Motor neuron (in vitro differentiated cells): Measurements from ENCODE around the gene TBX6. TPM values are rescaled to one million over a fixed set of nuclear protein-coding genes. Genes with fewer than 3 reads are reported as not detected.

Source experiments
- ATAC-seq, 8 experiments: fragments of 200-7000 bp; cut with Tn5 transposase; replicated peaks in 6 of 8; 2 replicates each; pipeline ENCODE4 v1.8.0; 2021; ENCODE audit warnings: mild to moderate bottlenecking in 8 of 8, moderate library complexity in 8 of 8
- H3K27ac ChIP-seq, 2 donors: fragments of 250-450 bp; sonication (Bioruptor Pico); 2 replicates each; pipeline ENCODE4 v1.9.0; 2021; ENCODE audit warnings: antibody characterized with exemption in 2 of 2, mild to moderate bottlenecking in 2 of 2, moderate library complexity in 1 of 2
- H3K4me1 ChIP-seq, 2 donors: fragments of 250-450 bp; sonication (Bioruptor Pico); replicated peaks in 1 of 2; 2 replicates each; pipeline ENCODE4 v1.6.1; 2021; ENCODE audit warnings: antibody characterized with exemption in 2 of 2, mild to moderate bottlenecking in 2 of 2, moderate library complexity in 1 of 2
- H3K4me3 ChIP-seq, 5 donors: fragments of 250-450 bp; sonication (Bioruptor Pico); 2 replicates each; pipeline ENCODE4 v1.9.0; 2021; ENCODE audit warnings: antibody characterized with exemption in 5 of 5, mild to moderate bottlenecking in 5 of 5, moderate library complexity in 4 of 5
- WGBS, 10 experiments: fragments of 450-650 bp; shearing (Covaris generic); methylation state at CpG; one replicate each; pipeline ENCODE4 v1.0.0; 2022; 5-methylcytosine and 5-hydroxymethylcytosine counted together
- in situ Hi-C, 9 experiments: fragments of 400-800 bp; cut with MboI; loops; one replicate each; pipeline ENCODE4 v1.15.0; 2021; ENCODE audit warnings: low sequenced_read_pairs in 9 of 9, low pct_unique_long_range_greater_than_20kb in 2 of 9; ENCODE audit not compliant: unreplicated experiment in 9 of 9
- total RNA-seq, 8 experiments: library from RNA; unstranded; fragments of 300-600 nt; gene quantifications; 2 replicates each; pipeline versions ENCODE4 v1.2.3 to v1.2.4, GENCODE V29; 2022

TBX6 gene
- total RNA-seq, 8 experiments from 2014 or later = 0.25 to 1.6 (median 0.63) TPM

DNA sequence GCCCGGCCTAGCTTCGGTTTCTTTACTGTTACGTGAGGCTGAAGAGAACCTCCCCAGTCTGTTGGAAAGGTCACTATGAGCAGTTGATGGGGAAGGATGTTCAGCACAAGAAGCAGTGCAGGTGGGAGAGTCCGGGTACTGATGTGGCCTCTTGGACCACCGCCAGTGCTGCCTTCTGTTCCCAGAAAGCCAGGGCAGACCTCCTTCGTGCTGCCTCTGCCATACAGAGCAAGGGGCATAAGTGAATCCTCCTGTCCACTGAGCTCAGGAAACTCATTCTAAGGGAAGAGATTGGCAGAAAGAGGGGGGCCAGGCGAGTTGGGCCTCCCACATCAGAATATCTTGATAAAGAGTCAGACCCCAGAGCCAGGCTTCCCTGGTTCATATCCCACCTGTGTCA, 12.2 kb downstream of the TBX6 start:
- H3K4me1 ChIP-seq = peaks cover 12 to 13% of the 10 kb centered on the region in 2 donors
- WGBS, 10 experiments = 72 to 100% (median 97%) methylated on average over 1 to 5 of the region's 7 CpGs; no CpG with 5 or more reads in 4 of the 10 experiments
- H3K27ac ChIP-seq = no peak overlapping the region
- in situ Hi-C loops = loop anchor here in 2 of 9 experiments (25.0 kb wide), 2 partner anchors 333 to 558 kb away; partner anchors contain the start of gene ZNF771 (in 2 of the 2)
- ATAC-seq = no peak
- no peak overlapping the region for H3K4me3 ChIP-seq

DNA sequence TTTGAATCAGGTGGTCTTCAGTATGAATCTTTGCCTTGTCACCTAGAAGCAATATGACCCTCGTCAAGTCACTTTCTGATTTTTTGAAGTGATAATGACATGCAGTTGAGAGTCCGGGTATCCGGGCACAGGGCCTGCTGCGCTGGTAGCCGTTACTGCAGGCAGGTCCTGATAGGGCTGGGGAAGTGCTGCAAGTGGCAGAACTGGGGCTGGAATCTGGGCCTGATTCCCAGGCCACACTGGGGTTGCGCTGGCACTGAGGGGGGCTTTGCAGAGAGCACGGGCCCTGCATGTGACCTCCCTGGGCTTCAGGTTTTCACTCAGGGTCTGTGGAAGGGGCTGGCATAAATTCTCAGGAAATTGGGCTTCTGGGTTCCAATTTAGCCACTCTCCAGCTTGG, 13.0 kb downstream of the TBX6 start:
- Histone ChIP-seq H3K27ac (no peak overlapping the region), H3K4me3 (no peak overlapping the region), H3K4me1 (peaks cover 12 to 13% of the 10 kb centered on the region in 2 donors)
- 61 to 100% (median 97%) methylated on average over 1 to 4 of the region's 7 CpGs; no CpG with 5 or more reads in 3 of the 10 experiments for WGBS, 10 experiments
- in situ Hi-C loops = loop anchor here in 2 of 9 experiments (25.0 kb wide), 2 partner anchors 334 to 559 kb away; partner anchors contain the start of gene ZNF771 (in 2 of the 2)
- ATAC-seq = no peak

DNA sequence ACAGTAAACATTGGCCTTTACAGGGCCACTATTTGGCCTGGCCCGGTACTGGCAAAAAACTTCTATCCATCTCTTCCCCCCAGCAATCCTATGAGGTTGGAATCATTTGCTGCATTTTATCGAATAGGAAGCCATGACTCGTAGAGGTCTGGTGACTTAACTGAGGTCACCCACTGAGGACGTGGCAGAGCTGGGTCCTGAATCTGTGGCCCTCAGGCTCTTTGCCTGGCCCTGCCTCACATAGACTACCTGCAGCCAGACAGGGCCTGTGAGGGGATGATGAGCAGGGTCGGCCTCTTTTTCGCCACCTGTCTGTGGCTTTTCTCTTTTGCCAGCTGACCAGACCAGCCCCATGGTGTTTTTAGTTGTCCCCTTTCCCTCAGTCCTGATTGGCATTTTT, 14.1 kb downstream of the TBX6 start:
- Histone ChIP-seq H3K4me3 (peak overlapping the region in 1 of 5 donors; percentile 90), H3K4me1 (peaks cover 12 to 13% of the 10 kb centered on the region in 2 donors), H3K27ac (no peak overlapping the region)
- no peak for ATAC-seq
- 40 to 100% (median 68%) methylated on average over 1 to 6 of the region's 6 CpGs; no CpG with 5 or more reads in 3 of the 10 experiments for WGBS, 10 experiments
- in situ Hi-C loops = loop anchor here in 2 of 9 experiments (25.0 kb wide), 2 partner anchors 335 to 560 kb away; partner anchors contain the start of gene ZNF771 (in 2 of the 2)

DNA sequence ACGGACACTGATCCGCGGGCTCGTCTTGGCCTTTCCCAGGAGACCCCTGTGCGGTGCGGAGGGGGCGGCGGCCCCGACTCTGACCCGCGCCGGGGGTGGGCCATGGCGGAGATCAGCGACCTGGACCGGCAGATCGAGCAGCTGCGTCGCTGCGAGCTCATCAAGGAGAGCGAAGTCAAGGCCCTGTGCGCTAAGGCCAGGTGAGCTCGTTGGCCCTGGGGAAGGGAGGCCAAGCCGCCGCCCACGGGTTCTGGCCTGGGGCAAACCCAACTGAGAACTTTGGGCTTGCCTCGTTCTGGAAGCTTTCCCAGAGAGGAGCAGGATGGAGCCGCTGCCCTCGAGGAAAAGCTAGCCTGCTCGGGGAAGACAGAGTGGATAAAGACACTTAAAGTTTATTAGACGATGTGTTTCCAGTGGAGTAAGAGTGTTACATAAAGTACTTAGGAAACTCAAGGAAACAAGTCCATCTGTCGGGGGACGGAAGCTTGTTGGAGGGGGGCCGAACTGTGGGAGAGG, 15.4 kb downstream of the TBX6 start:
- peak overlapping the region; percentile 82 to 85 for H3K27ac ChIP-seq
- ATAC-seq = peak in 7 of 8 experiments; percentile 8 to 38 (median 30)
- peak overlapping the region; percentile 57 to 95 (median 69) for H3K4me3 ChIP-seq
- in situ Hi-C loops = loop anchor here in 2 of 9 experiments (25.0 kb wide), 2 partner anchors 336 to 561 kb away; partner anchors contain the start of gene ZNF771 (in 2 of the 2)
- WGBS, 10 experiments = 0 to 10% (median 5%) methylated on average over 2 to 11 of the region's 33 CpGs; no CpG with 5 or more reads in 2 of the 10 experiments
- peaks cover 12 to 13% of the 10 kb centered on the region in 2 donors for H3K4me1 ChIP-seq

DNA sequence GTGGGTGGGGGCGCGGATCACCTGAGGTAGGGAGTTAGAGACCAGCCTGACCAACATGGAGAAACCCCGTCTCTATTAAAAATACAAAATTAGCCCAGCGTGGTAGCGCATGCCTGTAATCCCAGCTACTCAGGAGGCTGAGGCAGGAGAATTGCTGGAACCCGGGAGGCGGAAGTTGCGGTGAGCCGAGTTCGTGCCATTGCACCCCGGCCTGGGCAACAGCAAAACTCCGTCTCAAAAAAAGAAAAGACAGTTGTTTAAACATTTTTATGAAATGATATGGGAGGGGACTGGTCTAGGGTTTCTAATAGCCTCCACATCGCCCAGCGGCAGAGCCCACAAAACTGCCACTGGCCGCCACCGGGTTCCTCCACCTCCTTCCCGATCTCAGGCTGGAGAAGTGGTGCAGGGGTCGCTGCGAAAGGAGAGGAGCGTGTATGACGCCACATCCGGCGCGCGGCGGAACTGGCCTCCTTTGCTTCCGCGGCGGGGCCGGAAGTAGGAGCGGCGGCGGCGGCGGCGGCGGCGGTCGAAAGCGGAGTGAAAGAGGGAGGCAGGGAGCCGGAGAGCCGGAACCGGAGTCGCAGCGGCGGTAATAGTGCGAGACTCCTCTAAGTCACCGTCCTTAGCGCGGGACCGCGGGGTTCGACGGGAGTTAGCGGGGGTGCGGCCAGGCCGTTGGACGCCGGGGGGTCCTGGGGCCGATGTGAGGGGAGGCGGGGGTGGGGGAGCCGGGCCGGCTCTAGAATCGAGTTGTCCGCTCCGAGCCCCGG, 16.0 kb downstream of the TBX6 start, which contains the start of gene PPP4C:
Gene PPP4C (plus strand): TSS at position 492 of the 773 bp plus-strand sequence. CDS start 384 bp downstream, outside the sequence.
- ATAC-seq = peak; percentile 68 to 95 (median 93)
- peaks cover 12 to 13% of the 10 kb centered on the region in 2 donors for H3K4me1 ChIP-seq
- H3K27ac ChIP-seq = peak within 1 kb of the TSS; percentile 82 to 85
- H3K4me3 ChIP-seq = peak within 1 kb of the TSS; percentile 57 to 95 (median 69)
- 0 to 19% (median 0%) methylated on average over 3 to 14 of the region's 67 CpGs; no CpG with 5 or more reads in 5 of the 10 experiments for WGBS, 10 experiments
- in situ Hi-C loops = loop anchor here in 2 of 9 experiments (25.0 kb wide), 2 partner anchors 337 to 562 kb away; partner anchors contain the start of gene ZNF771 (in 2 of the 2)

DNA sequence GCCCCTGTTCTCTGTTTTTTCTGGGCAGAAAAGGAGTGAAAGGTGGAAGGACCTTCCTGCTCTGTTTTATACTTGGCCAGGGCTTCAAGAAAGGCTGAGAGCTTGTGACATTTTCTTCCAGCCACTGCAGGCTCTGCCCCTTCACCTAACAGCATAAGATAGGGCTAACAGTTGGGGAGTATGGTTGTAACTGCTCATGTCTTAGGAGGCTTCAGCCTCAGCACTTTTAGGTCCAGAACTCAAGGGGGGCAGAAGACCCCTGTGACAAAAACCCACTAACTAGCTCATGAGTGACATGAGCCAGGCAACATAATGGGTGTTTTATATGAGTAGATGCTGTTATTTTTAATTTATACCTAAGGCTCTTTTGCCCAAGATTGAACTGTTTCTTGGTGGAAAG, 21.2 kb downstream of the TBX6 start:
- ATAC-seq = no peak
- Histone ChIP-seq H3K27ac (no peak overlapping the region), H3K4me3 (no peak overlapping the region), H3K4me1 (peaks cover 16 to 32% of the 10 kb centered on the region in 2 donors)
- in situ Hi-C loops = no loop called here

DNA sequence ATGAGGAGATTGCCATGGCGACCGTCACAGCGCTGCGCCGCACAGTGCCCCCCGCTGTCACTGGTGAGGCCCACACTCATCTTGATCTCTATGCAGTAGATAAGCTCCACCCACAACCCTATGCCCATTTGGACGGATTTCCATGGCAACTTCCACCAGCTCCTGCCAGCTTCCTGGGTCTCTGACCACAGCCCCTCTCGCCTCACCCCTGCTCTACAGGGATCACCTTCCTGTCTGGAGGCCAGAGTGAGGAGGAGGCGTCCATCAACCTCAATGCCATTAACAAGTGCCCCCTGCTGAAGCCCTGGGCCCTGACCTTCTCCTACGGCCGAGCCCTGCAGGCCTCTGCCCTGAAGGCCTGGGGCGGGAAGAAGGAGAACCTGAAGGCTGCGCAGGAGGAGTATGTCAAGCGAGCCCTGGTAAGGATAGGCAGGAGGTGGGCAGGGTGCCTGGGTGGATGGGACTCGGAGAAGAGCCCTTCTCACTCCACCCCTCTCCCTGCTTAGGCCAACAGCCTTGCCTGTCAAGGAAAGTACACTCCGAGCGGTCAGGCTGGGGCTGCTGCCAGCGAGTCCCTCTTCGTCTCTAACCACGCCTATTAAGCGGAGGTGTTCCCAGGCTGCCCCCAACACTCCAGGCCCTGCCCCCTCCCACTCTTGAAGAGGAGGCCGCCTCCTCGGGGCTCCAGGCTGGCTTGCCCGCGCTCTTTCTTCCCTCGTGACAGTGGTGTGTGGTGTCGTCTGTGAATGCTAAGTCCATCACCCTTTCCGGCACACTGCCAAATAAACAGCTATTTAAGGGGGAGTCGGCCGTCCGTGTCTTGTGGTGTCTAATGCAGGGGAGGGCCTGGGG, 21.9 kb downstream of the TBX6 start:
- Histone ChIP-seq H3K4me1 (peaks cover 13 to 27% of the 10 kb centered on the region in 2 donors), H3K4me3 (no peak overlapping the region), H3K27ac (no peak overlapping the region)
- WGBS, 10 experiments = 88 to 100% (median 97%) methylated on average over 1 to 16 of the region's 31 CpGs; no CpG with 5 or more reads in 5 of the 10 experiments
- ATAC-seq = no peak
- in situ Hi-C loops = no loop called here

DNA sequence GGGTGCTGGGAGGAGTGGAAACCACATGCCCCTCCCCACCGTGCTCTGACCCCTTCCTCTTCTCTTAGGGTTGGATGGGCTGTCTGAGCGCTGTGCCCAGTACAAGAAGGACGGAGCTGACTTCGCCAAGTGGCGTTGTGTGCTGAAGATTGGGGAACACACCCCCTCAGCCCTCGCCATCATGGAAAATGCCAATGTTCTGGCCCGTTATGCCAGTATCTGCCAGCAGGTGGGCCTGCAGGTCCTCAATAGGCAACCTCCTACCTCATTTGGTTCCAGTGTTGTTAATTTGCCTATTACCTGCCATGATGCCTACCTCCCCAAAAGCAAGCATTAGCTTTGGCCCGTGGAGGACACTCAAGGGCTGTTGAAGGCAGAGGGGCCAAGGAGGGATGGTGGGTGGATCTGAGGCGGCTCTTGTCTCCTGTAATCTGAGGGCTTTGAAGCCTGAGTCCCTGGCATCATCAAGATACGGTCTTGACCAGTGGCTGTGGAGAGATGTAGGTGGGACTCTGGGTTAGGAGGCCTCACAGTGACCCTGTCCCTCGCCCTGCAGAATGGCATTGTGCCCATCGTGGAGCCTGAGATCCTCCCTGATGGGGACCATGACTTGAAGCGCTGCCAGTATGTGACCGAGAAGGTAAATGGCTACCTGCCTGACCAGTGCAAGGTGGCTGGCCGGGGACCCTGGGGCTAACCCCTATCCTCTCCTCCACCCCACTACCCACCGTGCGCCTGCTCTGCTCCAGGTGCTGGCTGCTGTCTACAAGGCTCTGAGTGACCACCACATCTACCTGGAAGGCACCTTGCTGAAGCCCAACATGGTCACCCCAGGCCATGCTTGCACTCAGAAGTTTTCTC, 22.7 kb downstream of the TBX6 start:
- in situ Hi-C loops = no loop called here
- no peak overlapping the region for H3K27ac ChIP-seq
- no peak for ATAC-seq
- 71 to 100% (median 94%) methylated on average over 1 to 7 of the region's 17 CpGs; no CpG with 5 or more reads in 3 of the 10 experiments for WGBS, 10 experiments
- no peak overlapping the region for H3K4me3 ChIP-seq
- H3K4me1 ChIP-seq = peaks cover 15 to 27% of the 10 kb centered on the region in 2 donors

DNA sequence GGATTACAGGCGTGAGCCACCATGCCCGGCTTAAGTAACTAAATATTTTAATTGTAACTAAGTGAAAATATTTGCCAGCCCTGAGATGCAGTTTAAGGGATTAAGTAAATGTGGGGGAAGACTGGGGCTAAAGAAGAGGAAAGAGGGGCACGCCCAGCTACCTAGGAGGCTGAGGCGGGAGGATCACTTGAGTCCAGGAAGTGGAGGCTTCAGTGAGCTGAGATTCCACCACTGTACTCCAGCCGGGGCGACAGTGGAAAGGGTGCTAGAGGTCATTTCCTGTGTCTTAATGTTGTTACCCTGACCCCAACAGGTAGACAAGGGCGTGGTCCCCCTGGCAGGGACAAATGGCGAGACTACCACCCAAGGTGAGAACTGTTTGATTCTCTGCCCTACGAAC, 23.4 kb downstream of the TBX6 start:
- Histone ChIP-seq H3K27ac (no peak overlapping the region), H3K4me1 (peaks cover 21 to 34% of the 10 kb centered on the region in 2 donors), H3K4me3 (no peak overlapping the region)
- 67 to 95% (median 80%) methylated on average over 1 to 8 of the region's 9 CpGs; no CpG with 5 or more reads in 6 of the 10 experiments for WGBS, 10 experiments
- in situ Hi-C loops = no loop called here
- ATAC-seq = no peak

DNA sequence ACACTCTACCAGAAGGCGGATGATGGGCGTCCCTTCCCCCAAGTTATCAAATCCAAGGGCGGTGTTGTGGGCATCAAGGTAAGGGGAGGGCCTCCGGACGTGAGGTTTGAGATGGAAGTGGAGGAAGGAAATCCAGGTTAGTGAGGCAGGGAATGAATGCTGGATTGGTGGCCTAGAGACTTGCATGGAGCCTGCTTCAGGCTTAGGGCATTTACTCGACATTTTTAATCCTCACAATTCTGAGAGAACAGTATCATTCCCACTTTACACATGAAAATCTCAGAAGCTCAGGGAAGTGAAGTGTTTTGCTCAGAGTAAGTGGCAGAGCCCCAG, 24.2 kb downstream of the TBX6 start:
- Histone ChIP-seq H3K27ac (no peak overlapping the region), H3K4me1 (peaks cover 23 to 35% of the 10 kb centered on the region in 2 donors), H3K4me3 (peak overlapping the region in 2 of 5 donors; percentile 87 to 96)
- in situ Hi-C loops = no loop called here
- ATAC-seq = no peak
- 0 to 100% (median 86%) methylated on average over 1 to 3 of the region's 6 CpGs; no CpG with 5 or more reads in 4 of the 10 experiments for WGBS, 10 experiments

DNA sequence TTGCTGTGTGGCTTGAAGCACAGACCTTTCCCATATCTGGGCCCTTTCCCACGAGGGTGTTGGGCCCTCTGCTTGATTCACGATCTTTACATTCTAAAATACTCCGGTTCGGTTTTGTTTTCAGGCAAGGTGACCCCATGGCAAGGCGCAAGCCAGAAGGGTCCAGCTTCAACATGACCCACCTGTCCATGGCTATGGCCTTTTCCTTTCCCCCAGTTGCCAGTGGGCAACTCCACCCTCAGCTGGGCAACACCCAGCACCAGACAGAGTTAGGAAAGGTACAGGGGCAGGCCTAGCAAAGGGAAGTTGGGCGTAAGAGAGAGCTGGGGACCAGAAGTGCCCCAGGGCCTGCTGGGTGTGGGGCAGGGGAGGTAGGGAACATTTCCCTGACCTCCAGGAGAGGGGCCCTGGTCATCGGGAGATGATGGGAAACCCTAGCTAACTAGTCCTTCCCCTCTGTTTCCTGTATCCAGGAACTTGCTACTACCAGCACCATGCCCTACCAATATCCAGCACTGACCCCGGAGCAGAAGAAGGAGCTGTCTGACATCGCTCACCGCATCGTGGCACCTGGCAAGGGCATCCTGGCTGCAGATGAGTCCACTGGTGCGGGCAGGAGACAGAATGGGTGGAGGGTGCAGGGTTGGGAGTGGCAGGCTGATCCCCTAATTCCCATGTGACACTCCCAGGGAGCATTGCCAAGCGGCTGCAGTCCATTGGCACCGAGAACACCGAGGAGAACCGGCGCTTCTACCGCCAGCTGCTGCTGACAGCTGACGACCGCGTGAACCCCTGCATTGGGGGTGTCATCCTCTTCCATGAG, 24.8 kb downstream of the TBX6 start:
- peak overlapping the region; percentile 49 to 96 (median 87) for H3K4me3 ChIP-seq
- no peak for ATAC-seq
- peaks cover 23 to 35% of the 10 kb centered on the region in 2 donors for H3K4me1 ChIP-seq
- in situ Hi-C loops = no loop called here
- peak overlapping the region; percentile 97 for H3K27ac ChIP-seq
- 0 to 72% (median 35%) methylated on average over 1 to 18 of the region's 21 CpGs; no CpG with 5 or more reads in 3 of the 10 experiments for WGBS, 10 experiments
